Measurements from ENCODE around the gene CFAP45.

The CFAP45 gene

GRCh38 chr1:159921700-159922504, 21.9 kb upstream of the CFAP45 start:
- peaks cover 83% of the 10 kb centered on the region for H3K36me3 ChIP-seq (ENCODE audit: insufficient read depth, insufficient read length, low read length)
- H3K4me1 ChIP-seq (ENCODE audit: insufficient read depth, insufficient read length): peaks cover 46% of the 10 kb centered on the region
- no peak for DNase-seq (ENCODE audit: low read depth, low spot score)
- H3K4me3 ChIP-seq (ENCODE audit: insufficient read length, low read depth): no peak overlapping the region
- H3K9ac ChIP-seq (ENCODE audit: insufficient read length, low read depth): peak overlapping the region; percentile 99
- no peaks in the 10 kb centered on the region for H3K9me3 ChIP-seq (ENCODE audit: insufficient read depth, low read length)
- H3K27me3 ChIP-seq (ENCODE audit: insufficient read depth, insufficient read length): no peaks in the 10 kb centered on the region
- no peak for TF ChIP-seq SUZ12 (IDR thresholded peaks at IDR 0.05; ENCODE audit: extremely low read depth, insufficient read depth, insufficient read length)
- TF ChIP-seq ZNF274 (IDR thresholded peaks at IDR 0.05; ENCODE audit: low read depth, low read length): no peak
- TF ChIP-seq YY1 (IDR thresholded peaks at IDR 0.05; ENCODE audit: insufficient read depth, insufficient read length): no peak

- H3K4me1 ChIP-seq (ENCODE audit: insufficient read depth, insufficient read length): peaks cover 46% of the 10 kb centered on the region
- H3K36me3 ChIP-seq (ENCODE audit: insufficient read depth, insufficient read length, low read length): peaks cover 76% of the 10 kb centered on the region
- no peak overlapping the region for H3K9ac ChIP-seq (ENCODE audit: insufficient read length, low read depth)
- no peaks in the 10 kb centered on the region for H3K9me3 ChIP-seq (ENCODE audit: insufficient read depth, low read length)
- TF ChIP-seq SUZ12 (IDR thresholded peaks at IDR 0.05; ENCODE audit: extremely low read depth, insufficient read depth, insufficient read length) (no peak), ZNF274 (IDR thresholded peaks at IDR 0.05; ENCODE audit: low read depth, low read length) (no peak), YY1 (IDR thresholded peaks at IDR 0.05; ENCODE audit: insufficient read depth, insufficient read length) (no peak)
- H3K27me3 ChIP-seq (ENCODE audit: insufficient read depth, insufficient read length): no peaks in the 10 kb centered on the region
- no peak for DNase-seq (ENCODE audit: low read depth, low spot score)
- H3K4me3 ChIP-seq (ENCODE audit: insufficient read length, low read depth): no peak overlapping the region
Measured at GRCh38 chr1:159921251-159921650, 21.3 kb upstream of the CFAP45 start.

GRCh38 chr1:159920651-159921050, 20.7 kb upstream of the CFAP45 start:
- DNase-seq (ENCODE audit: low read depth, low spot score): no peak
- Histone ChIP-seq H3K4me3 (ENCODE audit: insufficient read length, low read depth) (no peak overlapping the region), H3K36me3 (ENCODE audit: insufficient read depth, insufficient read length, low read length) (peaks cover 76% of the 10 kb centered on the region), H3K9me3 (ENCODE audit: insufficient read depth, low read length) (no peaks in the 10 kb centered on the region), H3K4me1 (ENCODE audit: insufficient read depth, insufficient read length) (peaks cover 43% of the 10 kb centered on the region), H3K9ac (ENCODE audit: insufficient read length, low read depth) (no peak overlapping the region), H3K27me3 (ENCODE audit: insufficient read depth, insufficient read length) (no peaks in the 10 kb centered on the region)
- TF ChIP-seq SUZ12 (IDR thresholded peaks at IDR 0.05; ENCODE audit: extremely low read depth, insufficient read depth, insufficient read length) (no peak), ZNF274 (IDR thresholded peaks at IDR 0.05; ENCODE audit: low read depth, low read length) (no peak), YY1 (IDR thresholded peaks at IDR 0.05; ENCODE audit: insufficient read depth, insufficient read length) (no peak)

- Histone ChIP-seq H3K4me1 (ENCODE audit: insufficient read depth, insufficient read length) (peaks cover 48% of the 10 kb centered on the region), H3K9ac (ENCODE audit: insufficient read length, low read depth) (no peak overlapping the region), H3K27me3 (ENCODE audit: insufficient read depth, insufficient read length) (no peaks in the 10 kb centered on the region), H3K4me3 (ENCODE audit: insufficient read length, low read depth) (no peak overlapping the region), H3K36me3 (ENCODE audit: insufficient read depth, insufficient read length, low read length) (peaks cover 80% of the 10 kb centered on the region), H3K9me3 (ENCODE audit: insufficient read depth, low read length) (no peaks in the 10 kb centered on the region)
- TF ChIP-seq ZNF274 (IDR thresholded peaks at IDR 0.05; ENCODE audit: low read depth, low read length): no peak
- no peak for TF ChIP-seq SUZ12 (IDR thresholded peaks at IDR 0.05; ENCODE audit: extremely low read depth, insufficient read depth, insufficient read length)
- TF ChIP-seq YY1 (IDR thresholded peaks at IDR 0.05; ENCODE audit: insufficient read depth, insufficient read length): no peak
- DNase-seq (ENCODE audit: low read depth, low spot score): no peak
Measured at GRCh38 chr1:159920202-159920601, 20.2 kb upstream of the CFAP45 start.

- Histone ChIP-seq H3K9me3 (ENCODE audit: insufficient read depth, low read length) (no peaks in the 10 kb centered on the region), H3K9ac (ENCODE audit: insufficient read length, low read depth) (no peak overlapping the region), H3K27me3 (ENCODE audit: insufficient read depth, insufficient read length) (no peaks in the 10 kb centered on the region), H3K4me1 (ENCODE audit: insufficient read depth, insufficient read length) (peaks cover 53% of the 10 kb centered on the region), H3K36me3 (ENCODE audit: insufficient read depth, insufficient read length, low read length) (peaks cover 80% of the 10 kb centered on the region), H3K4me3 (ENCODE audit: insufficient read length, low read depth) (no peak overlapping the region)
- TF ChIP-seq YY1 (IDR thresholded peaks at IDR 0.05; ENCODE audit: insufficient read depth, insufficient read length) (no peak), SUZ12 (IDR thresholded peaks at IDR 0.05; ENCODE audit: extremely low read depth, insufficient read depth, insufficient read length) (no peak), ZNF274 (IDR thresholded peaks at IDR 0.05; ENCODE audit: low read depth, low read length) (no peak)
- DNase-seq (ENCODE audit: low read depth, low spot score): no peak
Measured at GRCh38 chr1:159919236-159919865, 19.4 kb upstream of the CFAP45 start.

- Histone ChIP-seq H3K4me1 (ENCODE audit: insufficient read depth, insufficient read length) (peaks cover 60% of the 10 kb centered on the region), H3K27me3 (ENCODE audit: insufficient read depth, insufficient read length) (no peaks in the 10 kb centered on the region), H3K9me3 (ENCODE audit: insufficient read depth, low read length) (no peaks in the 10 kb centered on the region), H3K9ac (ENCODE audit: insufficient read length, low read depth) (no peak overlapping the region), H3K36me3 (ENCODE audit: insufficient read depth, insufficient read length, low read length) (peaks cover 72% of the 10 kb centered on the region), H3K4me3 (ENCODE audit: insufficient read length, low read depth) (no peak overlapping the region)
- no peak for DNase-seq (ENCODE audit: low read depth, low spot score)
- no peak for TF ChIP-seq YY1 (IDR thresholded peaks at IDR 0.05; ENCODE audit: insufficient read depth, insufficient read length)
- no peak for TF ChIP-seq ZNF274 (IDR thresholded peaks at IDR 0.05; ENCODE audit: low read depth, low read length)
- no peak for TF ChIP-seq SUZ12 (IDR thresholded peaks at IDR 0.05; ENCODE audit: extremely low read depth, insufficient read depth, insufficient read length)
Measured at GRCh38 chr1:159918352-159919200, 18.6 kb upstream of the CFAP45 start.
